ENCODE measurements around the gene GIMAP5.

The GIMAP5 gene

GRCh38 chr7:150791304-150791703, 54.1 kb downstream of the GIMAP5 start:
- no peak overlapping the region for H3K4me3 ChIP-seq (ENCODE audit: low read depth in 1 of 2, low read length in 2 of 2)
- no peaks in the 10 kb centered on the region for H3K27me3 ChIP-seq (ENCODE audit: low read depth, low read length)
- H3K4me1 ChIP-seq (ENCODE audit: control insufficient read depth in 1 of 2, insufficient read depth in 2 of 2, low read length in 2 of 2) = peaks cover 15 to 25% of the 10 kb centered on the region in 2 donors
- H3K9me3 ChIP-seq (ENCODE audit: control insufficient read depth in 1 of 2, low read length in 2 of 2) = peaks cover 0 to 2% of the 10 kb centered on the region in 2 donors
- no peak overlapping the region for H3K27ac ChIP-seq (ENCODE audit: low read length)
- peaks cover 10 to 27% of the 10 kb centered on the region in 2 donors for H3K36me3 ChIP-seq (ENCODE audit: control insufficient read depth in 1 of 2, insufficient read depth in 2 of 2, low read length in 2 of 2)

- H3K27ac ChIP-seq (ENCODE audit: low read length) = no peak overlapping the region
- peaks cover 10 to 27% of the 10 kb centered on the region in 2 donors for H3K36me3 ChIP-seq (ENCODE audit: control insufficient read depth in 1 of 2, insufficient read depth in 2 of 2, low read length in 2 of 2)
- peaks cover 13 to 23% of the 10 kb centered on the region in 2 donors for H3K4me1 ChIP-seq (ENCODE audit: control insufficient read depth in 1 of 2, insufficient read depth in 2 of 2, low read length in 2 of 2)
- H3K4me3 ChIP-seq (ENCODE audit: low read depth in 1 of 2, low read length in 2 of 2) = no peak overlapping the region
- H3K9me3 ChIP-seq (ENCODE audit: control insufficient read depth in 1 of 2, low read length in 2 of 2) = peaks cover 0 to 2% of the 10 kb centered on the region in 2 donors
- H3K27me3 ChIP-seq (ENCODE audit: low read depth, low read length) = no peaks in the 10 kb centered on the region
Observed at GRCh38 chr7:150791746-150792452, 54.7 kb downstream of the GIMAP5 start.

Data from muscle layer of duodenum (tissue), 2 donors.